Ovary (tissue), 3 donors: ENCODE data around the gene SIRT5.

ENCODE experiments used
- CTCF ChIP-seq, 3 donors: fragments of 450-650 bp in 2 of 3; fragments of 200-600 bp in 1 of 3; IDR thresholded peaks; one replicate each; pipeline versions ENCODE4 v1.5.1 to v1.8.0; 2016 to 2022; ENCODE audit warnings: antibody characterized with exemption in 3 of 3, mild to moderate bottlenecking in 1 of 3
- EP300 ChIP-seq: sonication (generic); formaldehyde crosslinking; IDR thresholded peaks from one replicate; pipeline ENCODE4 v1.6.1; 2017; ENCODE audit warnings: antibody characterized with exemption
- POLR2A ChIP-seq: fragments of 450-650 bp; IDR thresholded peaks from one replicate; pipeline ENCODE4 v1.6.1; 2017; ENCODE audit warnings: antibody characterized with exemption, mild to moderate bottlenecking, moderate library complexity
- donor health status: DM: no; HTN: no; CAD: no.

- no peak for TF ChIP-seq CTCF (IDR thresholded peaks at IDR 0.05)
- no peak for TF ChIP-seq POLR2A
- TF ChIP-seq EP300, result no peak
Measured at GRCh38 chr6:13591205-13591921, 17.0 kb downstream of the SIRT5 start.
